ENCODE data around the gene AARSD1.

GRCh38 chr17:42997390-42997983, 33.2 kb upstream of the AARSD1 start:
- TF ChIP-seq POLR2A (IDR thresholded peaks at IDR 0.05) (no peak), EP300 (IDR thresholded peaks at IDR 0.05) (no peak)
- TF ChIP-seq, protein P1, sequence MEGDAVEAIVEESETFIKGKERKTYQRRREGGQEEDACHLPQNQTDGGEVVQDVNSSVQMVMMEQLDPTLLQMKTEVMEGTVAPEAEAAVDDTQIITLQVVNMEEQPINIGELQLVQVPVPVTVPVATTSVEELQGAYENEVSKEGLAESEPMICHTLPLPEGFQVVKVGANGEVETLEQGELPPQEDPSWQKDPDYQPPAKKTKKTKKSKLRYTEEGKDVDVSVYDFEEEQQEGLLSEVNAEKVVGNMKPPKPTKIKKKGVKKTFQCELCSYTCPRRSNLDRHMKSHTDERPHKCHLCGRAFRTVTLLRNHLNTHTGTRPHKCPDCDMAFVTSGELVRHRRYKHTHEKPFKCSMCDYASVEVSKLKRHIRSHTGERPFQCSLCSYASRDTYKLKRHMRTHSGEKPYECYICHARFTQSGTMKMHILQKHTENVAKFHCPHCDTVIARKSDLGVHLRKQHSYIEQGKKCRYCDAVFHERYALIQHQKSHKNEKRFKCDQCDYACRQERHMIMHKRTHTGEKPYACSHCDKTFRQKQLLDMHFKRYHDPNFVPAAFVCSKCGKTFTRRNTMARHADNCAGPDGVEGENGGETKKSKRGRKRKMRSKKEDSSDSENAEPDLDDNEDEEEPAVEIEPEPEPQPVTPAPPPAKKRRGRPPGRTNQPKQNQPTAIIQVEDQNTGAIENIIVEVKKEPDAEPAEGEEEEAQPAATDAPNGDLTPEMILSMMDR (IDR thresholded peaks at IDR 0.05): no peak

All from ovary (tissue), 3 donors.